Measurements from ENCODE around the gene UBL4B.

GRCh38 chr1:110064576-110065337 is 47.5 kb upstream of the UBL4B start:
- TF ChIP-seq CTCF (IDR thresholded peaks at IDR 0.05; ENCODE audit: low read length) (no peak), EZH2 (IDR thresholded peaks at IDR 0.05; ENCODE audit: borderline replicate concordance, low read length) (no peak)

Data from OCI-LY1 (cell line).